ENCODE results near the gene MGAM2.

The MGAM2 gene

DNA sequence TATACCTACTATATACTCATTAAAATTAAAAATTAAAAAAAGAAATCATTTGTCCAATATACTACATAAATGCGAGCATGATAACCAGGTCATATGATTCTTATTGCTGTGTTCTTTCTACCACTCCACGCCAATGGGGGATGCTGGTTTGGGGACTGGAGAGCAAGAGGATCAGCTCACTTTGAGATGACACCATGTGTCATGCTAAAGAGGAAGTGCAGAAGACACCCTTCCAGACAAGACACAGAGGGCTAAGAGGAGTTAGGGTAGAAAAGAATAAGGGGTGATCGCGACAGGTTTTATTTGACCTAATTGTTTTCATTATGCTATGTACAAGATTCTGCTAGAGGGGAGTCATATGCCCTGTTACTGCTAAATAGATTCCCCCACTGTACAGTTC, 33.8 kb upstream of the MGAM2 start:
- TF ChIP-seq, protein P1, sequence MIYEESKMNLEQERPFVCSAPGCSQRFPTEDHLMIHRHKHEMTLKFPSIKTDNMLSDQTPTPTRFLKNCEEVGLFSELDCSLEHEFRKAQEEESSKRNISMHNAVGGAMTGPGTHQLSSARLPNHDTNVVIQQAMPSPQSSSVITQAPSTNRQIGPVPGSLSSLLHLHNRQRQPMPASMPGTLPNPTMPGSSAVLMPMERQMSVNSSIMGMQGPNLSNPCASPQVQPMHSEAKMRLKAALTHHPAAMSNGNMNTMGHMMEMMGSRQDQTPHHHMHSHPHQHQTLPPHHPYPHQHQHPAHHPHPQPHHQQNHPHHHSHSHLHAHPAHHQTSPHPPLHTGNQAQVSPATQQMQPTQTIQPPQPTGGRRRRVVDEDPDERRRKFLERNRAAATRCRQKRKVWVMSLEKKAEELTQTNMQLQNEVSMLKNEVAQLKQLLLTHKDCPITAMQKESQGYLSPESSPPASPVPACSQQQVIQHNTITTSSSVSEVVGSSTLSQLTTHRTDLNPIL (CRISPR knock-in tag; IDR thresholded peaks at IDR 0.05; ENCODE audit: low read depth) = no peak
- TF ChIP-seq ZFP30 (CRISPR knock-in tag; IDR thresholded peaks at IDR 0.05) = no peak
- TF ChIP-seq OSR1 (CRISPR knock-in tag; IDR thresholded peaks at IDR 0.05) = no peak
- TF ChIP-seq, protein P2, sequence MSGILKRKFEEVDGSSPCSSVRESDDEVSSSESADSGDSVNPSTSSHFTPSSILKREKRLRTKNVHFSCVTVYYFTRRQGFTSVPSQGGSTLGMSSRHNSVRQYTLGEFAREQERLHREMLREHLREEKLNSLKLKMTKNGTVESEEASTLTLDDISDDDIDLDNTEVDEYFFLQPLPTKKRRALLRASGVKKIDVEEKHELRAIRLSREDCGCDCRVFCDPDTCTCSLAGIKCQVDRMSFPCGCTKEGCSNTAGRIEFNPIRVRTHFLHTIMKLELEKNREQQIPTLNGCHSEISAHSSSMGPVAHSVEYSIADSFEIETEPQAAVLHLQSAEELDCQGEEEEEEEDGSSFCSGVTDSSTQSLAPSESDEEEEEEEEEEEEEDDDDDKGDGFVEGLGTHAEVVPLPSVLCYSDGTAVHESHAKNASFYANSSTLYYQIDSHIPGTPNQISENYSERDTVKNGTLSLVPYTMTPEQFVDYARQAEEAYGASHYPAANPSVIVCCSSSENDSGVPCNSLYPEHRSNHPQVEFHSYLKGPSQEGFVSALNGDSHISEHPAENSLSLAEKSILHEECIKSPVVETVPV (CRISPR knock-in tag; IDR thresholded peaks at IDR 0.05) = no peak
- TF ChIP-seq RARB (CRISPR knock-in tag; IDR thresholded peaks at IDR 0.05) = no peak
- TF ChIP-seq ZFP3 (CRISPR knock-in tag; IDR thresholded peaks at IDR 0.05) = no peak
- TF ChIP-seq TCF4 (CRISPR knock-in tag; IDR thresholded peaks at IDR 0.05; ENCODE audit: borderline replicate concordance) = no peak
- no peak for TF ChIP-seq ZNF8 (CRISPR knock-in tag; IDR thresholded peaks at IDR 0.05)
- no peak for TF ChIP-seq BACH2 (CRISPR knock-in tag; IDR thresholded peaks at IDR 0.05; ENCODE audit: borderline replicate concordance)
- TF ChIP-seq ZC3H10 (CRISPR knock-in tag; IDR thresholded peaks at IDR 0.05) = no peak
- no peak for TF ChIP-seq ISL1 (CRISPR knock-in tag; IDR thresholded peaks at IDR 0.05)
- TF ChIP-seq, protein P3, sequence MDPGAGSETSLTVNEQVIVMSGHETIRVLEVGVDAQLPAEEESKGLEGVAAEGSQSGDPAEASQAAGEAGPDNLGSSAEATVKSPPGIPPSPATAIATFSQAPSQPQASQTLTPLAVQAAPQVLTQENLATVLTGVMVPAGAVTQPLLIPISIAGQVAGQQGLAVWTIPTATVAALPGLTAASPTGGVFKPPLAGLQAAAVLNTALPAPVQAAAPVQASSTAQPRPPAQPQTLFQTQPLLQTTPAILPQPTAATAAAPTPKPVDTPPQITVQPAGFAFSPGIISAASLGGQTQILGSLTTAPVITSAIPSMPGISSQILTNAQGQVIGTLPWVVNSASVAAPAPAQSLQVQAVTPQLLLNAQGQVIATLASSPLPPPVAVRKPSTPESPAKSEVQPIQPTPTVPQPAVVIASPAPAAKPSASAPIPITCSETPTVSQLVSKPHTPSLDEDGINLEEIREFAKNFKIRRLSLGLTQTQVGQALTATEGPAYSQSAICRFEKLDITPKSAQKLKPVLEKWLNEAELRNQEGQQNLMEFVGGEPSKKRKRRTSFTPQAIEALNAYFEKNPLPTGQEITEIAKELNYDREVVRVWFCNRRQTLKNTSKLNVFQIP (CRISPR knock-in tag; IDR thresholded peaks at IDR 0.05; ENCODE audit: borderline replicate concordance, low read depth) = no peak
- TF ChIP-seq GLIS3 (CRISPR knock-in tag; IDR thresholded peaks at IDR 0.05) = no peak
- no peak for ATAC-seq

DNA sequence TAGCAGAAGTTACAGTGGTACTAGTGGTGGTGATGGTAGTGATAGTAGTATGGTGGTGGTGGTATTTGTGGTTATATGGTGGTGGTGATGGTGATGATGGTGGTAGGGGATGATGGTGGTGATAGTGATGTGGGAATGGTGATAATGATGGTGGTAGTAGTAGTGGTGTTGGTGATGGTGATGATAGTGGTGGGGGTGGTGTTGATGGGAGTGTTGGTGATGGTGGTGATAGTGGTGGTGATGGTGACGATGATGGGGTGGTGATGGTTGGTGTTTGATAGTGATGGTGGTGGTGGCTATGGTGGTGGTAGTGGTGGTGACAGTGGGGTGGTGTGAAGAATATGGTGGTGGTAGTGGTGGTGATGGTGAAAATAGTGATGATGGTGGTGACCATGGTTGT, 27.9 kb upstream of the MGAM2 start:
- no peak for ATAC-seq

GRCh38 chr7:142085428-142085827, 26.1 kb upstream of the MGAM2 start:
- ATAC-seq = no peak
- TF ChIP-seq ZNF8 (CRISPR knock-in tag; IDR thresholded peaks at IDR 0.05) (no peak), BACH2 (CRISPR knock-in tag; IDR thresholded peaks at IDR 0.05; ENCODE audit: borderline replicate concordance) (no peak), GLIS3 (CRISPR knock-in tag; IDR thresholded peaks at IDR 0.05) (no peak), ZNF565 (CRISPR knock-in tag; conservative IDR thresholded peaks at IDR 0.05; ENCODE audit: low read depth) (no peak), ZC3H10 (CRISPR knock-in tag; IDR thresholded peaks at IDR 0.05) (no peak), OSR1 (CRISPR knock-in tag; IDR thresholded peaks at IDR 0.05) (no peak), ZFP30 (CRISPR knock-in tag; IDR thresholded peaks at IDR 0.05) (no peak), RARB (CRISPR knock-in tag; IDR thresholded peaks at IDR 0.05) (no peak), ARNTL (CRISPR knock-in tag; IDR thresholded peaks at IDR 0.05; ENCODE audit: borderline replicate concordance, low read depth) (no peak)
- TF ChIP-seq, protein P1 (CRISPR knock-in tag; IDR thresholded peaks at IDR 0.05; ENCODE audit: low read depth) = no peak
- TF ChIP-seq, protein P3 (CRISPR knock-in tag; IDR thresholded peaks at IDR 0.05; ENCODE audit: borderline replicate concordance, low read depth) = no peak

More for the DNA sequence above, 27.9 kb upstream of the MGAM2 start:
- TF ChIP-seq TOX (CRISPR knock-in tag; IDR thresholded peaks at IDR 0.05; ENCODE audit: borderline replicate concordance) (no peak), CSDC2 (CRISPR knock-in tag; IDR thresholded peaks at IDR 0.05) (no peak), ARNTL (CRISPR knock-in tag; IDR thresholded peaks at IDR 0.05; ENCODE audit: borderline replicate concordance, low read depth) (no peak), ZFP30 (CRISPR knock-in tag; IDR thresholded peaks at IDR 0.05) (no peak), GLIS3 (CRISPR knock-in tag; IDR thresholded peaks at IDR 0.05) (no peak), OSR1 (CRISPR knock-in tag; IDR thresholded peaks at IDR 0.05) (no peak), PATZ1 (CRISPR knock-in tag; IDR thresholded peaks at IDR 0.05; ENCODE audit: borderline replicate concordance) (no peak), ZNF70 (CRISPR knock-in tag; IDR thresholded peaks at IDR 0.05) (no peak), ISL1 (CRISPR knock-in tag; IDR thresholded peaks at IDR 0.05) (no peak), SNAI2 (CRISPR knock-in tag; IDR thresholded peaks at IDR 0.05) (no peak)
- TF ChIP-seq, protein P3 (CRISPR knock-in tag; IDR thresholded peaks at IDR 0.05; ENCODE audit: borderline replicate concordance, low read depth) = no peak
- TF ChIP-seq, protein P1 (CRISPR knock-in tag; IDR thresholded peaks at IDR 0.05; ENCODE audit: low read depth) = no peak

Data from SK-N-SH treated with all-trans-retinoic acid at 6 μM for 48 hours (cell line).